ENCODE data around the gene SBF1. TPM values are rescaled to one million over a fixed set of nuclear protein-coding genes. Genes with fewer than 3 reads are reported as not detected.

The SBF1 gene
- total and polyA plus RNA-seq, 4 donors: 8.3 to 37.6 (median 16.4) TPM

- Histone ChIP-seq H3K4me1 (ENCODE audit: control insufficient read depth in 4 of 4, insufficient read depth in 4 of 4, low read length in 3 of 4) (no peaks in the 10 kb centered on the region), H3K36me3 (ENCODE audit: control insufficient read depth in 4 of 4, insufficient read depth in 3 of 4, low read depth in 1 of 4, low read length in 3 of 4) (peaks cover 0 to 24% (median 11%) of the 10 kb centered on the region in 4 donors), H3K27ac (ENCODE audit: low read depth in 1 of 2, low read length in 2 of 2) (no peak overlapping the region), H3K9me3 (ENCODE audit: control insufficient read depth in 4 of 4, low read length in 3 of 4) (no peaks in the 10 kb centered on the region), H3K27me3 (ENCODE audit: control insufficient read depth in 4 of 4, insufficient read depth in 4 of 4, low read length in 3 of 4) (no peaks in the 10 kb centered on the region), H3K4me3 (ENCODE audit: low read depth in 1 of 3, low read length in 3 of 3) (no peak overlapping the region), H3K9ac (ENCODE audit: low read depth in 1 of 2, low read length in 2 of 2) (no peak overlapping the region)
- TF ChIP-seq FOXA1 (IDR thresholded peaks at IDR 0.05) (no peak), NR2F2 (IDR thresholded peaks at IDR 0.05) (no peak), JUND (IDR thresholded peaks at IDR 0.05) (no peak), RXRA (IDR thresholded peaks at IDR 0.05) (no peak), SP1 (IDR thresholded peaks at IDR 0.05) (no peak), GABPA (IDR thresholded peaks at IDR 0.05 in 1 of 2, conservative IDR thresholded peaks at IDR 0.05 in 1 of 2) (no peak), FOXA2 (IDR thresholded peaks at IDR 0.05) (no peak)
- TF ChIP-seq, protein P1, sequence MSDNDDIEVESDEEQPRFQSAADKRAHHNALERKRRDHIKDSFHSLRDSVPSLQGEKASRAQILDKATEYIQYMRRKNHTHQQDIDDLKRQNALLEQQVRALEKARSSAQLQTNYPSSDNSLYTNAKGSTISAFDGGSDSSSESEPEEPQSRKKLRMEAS (IDR thresholded peaks at IDR 0.05): no peak
- WGBS: 81% methylated on average over 17 of the region's 17 CpGs
- no peak for DNase-seq (ENCODE audit: low spot score)
Observed at GRCh38 chr22:50445880-50446707, 28.7 kb downstream of the SBF1 start.

- no peak for DNase-seq (ENCODE audit: low spot score)
- no peak for TF ChIP-seq RXRA (IDR thresholded peaks at IDR 0.05)
- TF ChIP-seq NR2F2 (IDR thresholded peaks at IDR 0.05): no peak
- peak in 1 of 2 donors; percentile 4 for TF ChIP-seq HNF4A (conservative IDR thresholded peaks at IDR 0.05)
- Histone ChIP-seq H3K9ac (ENCODE audit: low read depth in 1 of 2, low read length in 2 of 2) (no peak overlapping the region), H3K27ac (ENCODE audit: low read depth in 1 of 2, low read length in 2 of 2) (no peak overlapping the region), H3K36me3 (ENCODE audit: control insufficient read depth in 4 of 4, insufficient read depth in 3 of 4, low read depth in 1 of 4, low read length in 3 of 4) (peaks cover 6 to 29% (median 14%) of the 10 kb centered on the region in 4 donors), H3K4me3 (ENCODE audit: low read depth in 1 of 3, low read length in 3 of 3) (no peak overlapping the region), H3K27me3 (ENCODE audit: control insufficient read depth in 4 of 4, insufficient read depth in 4 of 4, low read length in 3 of 4) (no peaks in the 10 kb centered on the region), H3K9me3 (ENCODE audit: control insufficient read depth in 4 of 4, low read length in 3 of 4) (no peaks in the 10 kb centered on the region), H3K4me1 (ENCODE audit: control insufficient read depth in 4 of 4, insufficient read depth in 4 of 4, low read length in 3 of 4) (peaks cover 0 to 3% (median 0%) of the 10 kb centered on the region in 4 donors)
- 70% methylated on average over 30 of the region's 30 CpGs for WGBS
Observed at GRCh38 chr22:50445071-50445879, 29.6 kb downstream of the SBF1 start.

DNA sequence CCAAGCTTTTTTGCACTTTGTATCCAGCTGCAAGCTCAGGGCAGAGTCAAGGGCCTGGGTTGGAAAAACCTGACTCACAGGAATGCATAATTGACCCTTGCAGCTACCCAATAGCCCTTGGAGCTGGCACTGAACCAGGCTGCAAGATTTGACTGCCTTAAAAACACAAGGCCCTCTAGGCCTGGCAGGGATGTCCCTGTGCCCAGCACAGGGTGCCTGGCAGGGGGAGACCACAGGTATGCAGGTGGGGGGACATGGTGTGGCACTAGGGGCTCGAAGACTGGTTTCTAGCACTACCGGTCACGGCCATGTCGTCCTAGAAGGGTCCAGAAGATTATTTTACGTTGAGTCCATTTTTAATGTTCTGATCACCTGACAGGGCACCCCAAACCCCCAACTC is 30.2 kb downstream of the SBF1 start:
- 85% methylated on average over 5 of the region's 5 CpGs for WGBS
- Histone ChIP-seq H3K9me3 (ENCODE audit: control insufficient read depth in 4 of 4, low read length in 3 of 4) (no peaks in the 10 kb centered on the region), H3K9ac (ENCODE audit: low read depth in 1 of 2, low read length in 2 of 2) (no peak overlapping the region), H3K36me3 (ENCODE audit: control insufficient read depth in 4 of 4, insufficient read depth in 3 of 4, low read depth in 1 of 4, low read length in 3 of 4) (peaks cover 10 to 35% (median 15%) of the 10 kb centered on the region in 4 donors), H3K27me3 (ENCODE audit: control insufficient read depth in 4 of 4, insufficient read depth in 4 of 4, low read length in 3 of 4) (no peaks in the 10 kb centered on the region), H3K27ac (ENCODE audit: low read depth in 1 of 2, low read length in 2 of 2) (no peak overlapping the region), H3K4me3 (ENCODE audit: low read depth in 1 of 3, low read length in 3 of 3) (no peak overlapping the region), H3K4me1 (ENCODE audit: control insufficient read depth in 4 of 4, insufficient read depth in 4 of 4, low read length in 3 of 4) (peaks cover 0 to 3% (median 0%) of the 10 kb centered on the region in 4 donors)
- DNase-seq (ENCODE audit: low spot score): no peak
- TF ChIP-seq TAF1 (conservative IDR thresholded peaks at IDR 0.05) (no peak), HNF4A (conservative IDR thresholded peaks at IDR 0.05) (peak; percentile 65 to 66), JUND (IDR thresholded peaks at IDR 0.05) (no peak), SP1 (IDR thresholded peaks at IDR 0.05) (peak; percentile 23)
- TF ChIP-seq, protein P2, sequence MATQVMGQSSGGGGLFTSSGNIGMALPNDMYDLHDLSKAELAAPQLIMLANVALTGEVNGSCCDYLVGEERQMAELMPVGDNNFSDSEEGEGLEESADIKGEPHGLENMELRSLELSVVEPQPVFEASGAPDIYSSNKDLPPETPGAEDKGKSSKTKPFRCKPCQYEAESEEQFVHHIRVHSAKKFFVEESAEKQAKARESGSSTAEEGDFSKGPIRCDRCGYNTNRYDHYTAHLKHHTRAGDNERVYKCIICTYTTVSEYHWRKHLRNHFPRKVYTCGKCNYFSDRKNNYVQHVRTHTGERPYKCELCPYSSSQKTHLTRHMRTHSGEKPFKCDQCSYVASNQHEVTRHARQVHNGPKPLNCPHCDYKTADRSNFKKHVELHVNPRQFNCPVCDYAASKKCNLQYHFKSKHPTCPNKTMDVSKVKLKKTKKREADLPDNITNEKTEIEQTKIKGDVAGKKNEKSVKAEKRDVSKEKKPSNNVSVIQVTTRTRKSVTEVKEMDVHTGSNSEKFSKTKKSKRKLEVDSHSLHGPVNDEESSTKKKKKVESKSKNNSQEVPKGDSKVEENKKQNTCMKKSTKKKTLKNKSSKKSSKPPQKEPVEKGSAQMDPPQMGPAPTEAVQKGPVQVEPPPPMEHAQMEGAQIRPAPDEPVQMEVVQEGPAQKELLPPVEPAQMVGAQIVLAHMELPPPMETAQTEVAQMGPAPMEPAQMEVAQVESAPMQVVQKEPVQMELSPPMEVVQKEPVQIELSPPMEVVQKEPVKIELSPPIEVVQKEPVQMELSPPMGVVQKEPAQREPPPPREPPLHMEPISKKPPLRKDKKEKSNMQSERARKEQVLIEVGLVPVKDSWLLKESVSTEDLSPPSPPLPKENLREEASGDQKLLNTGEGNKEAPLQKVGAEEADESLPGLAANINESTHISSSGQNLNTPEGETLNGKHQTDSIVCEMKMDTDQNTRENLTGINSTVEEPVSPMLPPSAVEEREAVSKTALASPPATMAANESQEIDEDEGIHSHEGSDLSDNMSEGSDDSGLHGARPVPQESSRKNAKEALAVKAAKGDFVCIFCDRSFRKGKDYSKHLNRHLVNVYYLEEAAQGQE (IDR thresholded peaks at IDR 0.05): no peak
